PC-9 (cell line): ENCODE measurements around the gene ACOT6. TPM values are rescaled to one million over a fixed set of nuclear protein-coding genes. Genes with fewer than 3 reads are reported as not detected.

Source experiments
- BruUV-seq: library from RNA; stranded (reverse); fragments of 400-500 nt; replicated peaks from 2 replicates; lab custom pipeline; 2021; lab: Mats Ljungman, UMichigan
- CTCF ChIA-PET: fragments of 300-600 bp; sonication (Branson Sonifier 250); formaldehyde crosslinking; loops from one replicate; lab custom pipeline; 2022; ENCODE audit warnings: antibody characterized with exemption; lab: Charles Lee
- POLR2A ChIA-PET: fragments of 300-600 bp; sonication (Branson Sonifier 250); formaldehyde crosslinking; loops from one replicate; lab custom pipeline; 2022; ENCODE audit warnings: antibody characterized with exemption; ENCODE audit not compliant: unreplicated experiment; lab: Charles Lee
- DNase-seq, 2 experiments: peaks; one replicate each; pipeline versions ENCODE4 v3.0.0 to v3.0.0-alpha.2; 2015 to 2022; ENCODE audit warnings: mixed read lengths in 1 of 2
- H2AFZ ChIP-seq: fragments of 200-600 bp; sonication (generic); 2 replicates; pipeline ENCODE4 v1.8.1; 2017; ENCODE audit warnings: antibody characterized with exemption
- H3F3A ChIP-seq: fragments of 200-600 bp; sonication (generic); 2 replicates; pipeline ENCODE4 v1.8.1; 2017; ENCODE audit warnings: antibody characterized with exemption, mild to moderate bottlenecking, low read depth; ENCODE audit not compliant: insufficient read depth
- H3K27ac ChIP-seq: fragments of 200-600 bp; sonication (generic); 2 replicates; pipeline ENCODE4 v1.6.1; 2016; ENCODE audit warnings: mixed run types
- H3K27me3 ChIP-seq: fragments of 200-600 bp; sonication (generic); 2 replicates; pipeline ENCODE4 v1.6.1; 2016; ENCODE audit warnings: low read depth, mixed run types; ENCODE audit not compliant: insufficient read depth
- H3K36me3 ChIP-seq: fragments of 200-600 bp; sonication (generic); 2 replicates; pipeline ENCODE4 v1.6.1; 2016; ENCODE audit warnings: low read depth, mixed run types
- H3K4me1 ChIP-seq: fragments of 200-600 bp; sonication (generic); replicated peaks from 2 replicates; pipeline ENCODE4 v1.6.1; 2016; ENCODE audit warnings: mixed run types; ENCODE audit not compliant: insufficient read depth
- H3K4me2 ChIP-seq: fragments of 200-600 bp; sonication (generic); 2 replicates; pipeline ENCODE4 v1.6.1; 2017; ENCODE audit warnings: mixed run types
- H3K4me3 ChIP-seq: fragments of 200-600 bp; sonication (generic); 2 replicates; pipeline ENCODE4 v1.6.1; 2016; ENCODE audit warnings: mixed run types
- H3K79me2 ChIP-seq: fragments of 200-600 bp; sonication (generic); 2 replicates; pipeline ENCODE4 v1.6.1; 2017; ENCODE audit warnings: low read depth, mixed run types
- H3K9me2 ChIP-seq: fragments of 200-600 bp; sonication (generic); 2 replicates; pipeline ENCODE4 v1.8.1; 2017; ENCODE audit warnings: mild to moderate bottlenecking; ENCODE audit not compliant: insufficient read depth
- H3K9me3 ChIP-seq: fragments of 200-600 bp; sonication (generic); 2 replicates; pipeline ENCODE4 v1.8.1; 2016; ENCODE audit warnings: low read depth; ENCODE audit not compliant: insufficient read depth
- H4K20me1 ChIP-seq: fragments of 200-600 bp; sonication (generic); 2 replicates; pipeline ENCODE4 v1.8.1; 2017; ENCODE audit not compliant: insufficient read depth
- CTCF ChIP-seq: fragments of 200-600 bp; sonication (generic); conservative IDR thresholded peaks from 2 replicates; pipeline ENCODE4 v1.6.1; 2017; ENCODE audit warnings: mixed run types, antibody characterized with exemption, mild to moderate bottlenecking, moderate library complexity
- EZH2 ChIP-seq: fragments of 200-600 bp; sonication (generic); IDR thresholded peaks from 2 replicates; pipeline ENCODE4 v1.8.0; 2017; ENCODE audit warnings: antibody characterized with exemption, low read depth
- intact Hi-C: fragments of 100-400 bp; cut with micrococcal nuclease; formaldehyde crosslinking; loops from one replicate; pipeline ENCODE4 v1.10.0; 2022; ENCODE audit not compliant: unreplicated experiment
- total RNA-seq: library from RNA; stranded (reverse); gene quantifications from 2 replicates; pipeline ENCODE4 v1.2.3, GENCODE V29; 2021

The ACOT6 gene
- total RNA-seq, 1 experiment from 2014 or later, result not detected

GRCh38 chr14:73606271-73606670 lies 6.0 kb upstream of the ACOT6 start:
- no peaks in the 10 kb centered on the region for H3K36me3 ChIP-seq
- H3K9me3 ChIP-seq, result no peaks in the 10 kb centered on the region; the same call in 1 of the 2 replicates
- H3F3A ChIP-seq, result peaks cover 25% of the 10 kb centered on the region
- no peaks in the 10 kb centered on the region for H3K9me2 ChIP-seq
- no TSS peak for BruUV-seq
- intact Hi-C loops, result no loop called here
- H3K4me2 ChIP-seq, result no peak overlapping the region
- ChIA-PET CTCF (no interaction called here), POLR2A (no interaction called here)
- no peak overlapping the region for H2AFZ ChIP-seq
- H3K4me1 ChIP-seq, result peaks cover 33% of the 10 kb centered on the region
- no peaks in the 10 kb centered on the region for H3K79me2 ChIP-seq
- DNase-seq, result no peak
- H3K27me3 ChIP-seq, result no peaks in the 10 kb centered on the region
- no peaks in the 10 kb centered on the region for H4K20me1 ChIP-seq
- no peak for TF ChIP-seq CTCF
- no peak overlapping the region for H3K27ac ChIP-seq
- H3K4me3 ChIP-seq, result no peak overlapping the region

DNA sequence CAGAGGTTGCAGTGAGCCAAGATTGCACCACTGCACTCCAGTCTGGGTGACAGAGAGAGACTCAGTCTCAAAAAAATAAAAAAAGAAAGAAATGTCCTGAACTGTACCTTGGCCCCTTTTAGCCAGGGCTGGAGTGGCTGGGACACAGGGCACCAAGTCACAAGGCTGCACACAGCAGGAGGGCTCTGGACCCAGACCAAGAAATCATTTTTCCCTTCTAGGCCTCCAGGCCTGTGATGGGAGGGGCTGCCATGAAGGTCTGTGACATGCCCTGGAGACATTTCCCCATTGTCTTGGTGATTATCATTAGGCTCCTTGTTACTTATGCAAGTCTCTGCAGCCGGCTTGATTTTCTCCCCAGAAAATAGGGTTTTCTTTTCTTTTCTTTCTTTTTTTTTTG lies 5.1 kb upstream of the ACOT6 start:
- H3K27ac ChIP-seq, result no peak overlapping the region
- intact Hi-C loops, result no loop called here
- H3F3A ChIP-seq, result peaks cover 22% of the 10 kb centered on the region
- H3K9me2 ChIP-seq, result no peaks in the 10 kb centered on the region
- no peaks in the 10 kb centered on the region for H4K20me1 ChIP-seq
- no peak for DNase-seq
- H3K4me2 ChIP-seq, result no peak overlapping the region
- no TSS peak for BruUV-seq
- no peak overlapping the region for H3K4me3 ChIP-seq
- H2AFZ ChIP-seq, result no peak overlapping the region
- no peaks in the 10 kb centered on the region; the same call in 1 of the 2 replicates for H3K9me3 ChIP-seq
- TF ChIP-seq EZH2, result no peak
- no peak for TF ChIP-seq CTCF
- H3K27me3 ChIP-seq, result no peaks in the 10 kb centered on the region
- CTCF ChIA-PET, result interaction anchor here (0.6 kb wide), 1 partner anchor 25 kb away, joined by 3 read pairs; no protein-coding TSS in a partner anchor
- no peaks in the 10 kb centered on the region for H3K36me3 ChIP-seq
- H3K4me1 ChIP-seq, result peaks cover 34% of the 10 kb centered on the region
- H3K79me2 ChIP-seq, result no peaks in the 10 kb centered on the region
- POLR2A ChIA-PET, result interaction anchor here (0.6 kb wide), 1 partner anchor 343 kb away, joined by 4 read pairs; the partner anchor contains the start of genes COQ6 and FAM161B

DNA sequence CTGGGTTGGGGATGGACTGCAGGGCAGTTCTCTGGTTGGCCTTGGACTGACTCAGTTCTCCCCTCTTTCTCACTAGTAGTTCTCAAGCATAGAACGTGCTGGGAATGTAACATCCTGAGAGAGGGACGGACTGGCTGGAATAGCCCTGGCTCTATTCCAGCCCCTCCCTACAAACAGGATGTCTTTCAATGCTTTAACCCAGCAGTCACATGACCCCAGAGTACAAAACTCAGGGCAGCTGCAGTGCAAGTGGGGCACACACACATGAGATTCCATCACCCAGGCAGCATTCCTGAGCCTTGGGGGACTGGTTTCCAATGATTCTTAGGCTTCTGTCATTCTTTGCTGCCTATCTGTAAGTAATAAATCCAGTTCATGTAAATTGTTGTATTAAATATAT lies 1.6 kb upstream of the ACOT6 start:
- H3K4me3 ChIP-seq, result no peak overlapping the region
- no peaks in the 10 kb centered on the region for H3K36me3 ChIP-seq
- H4K20me1 ChIP-seq, result no peaks in the 10 kb centered on the region
- CTCF ChIA-PET, result no interaction called here
- DNase-seq, result peak; percentile 55 to 57
- intact Hi-C loops, result no loop called here
- POLR2A ChIA-PET, result interaction anchor here (0.6 to 0.7 kb wide), 2 partner anchors 84 to 120 kb away, joined by 3 to 7 read pairs; partner anchors contain the start of gene RIOX1
- no peaks in the 10 kb centered on the region for H3K27me3 ChIP-seq
- H3F3A ChIP-seq, result peaks cover 26% of the 10 kb centered on the region
- H3K4me1 ChIP-seq, result peaks cover 29% of the 10 kb centered on the region
- H3K9me2 ChIP-seq, result no peaks in the 10 kb centered on the region
- H3K9me3 ChIP-seq, result no peaks in the 10 kb centered on the region
- 0 out of 2 replicates have a peak overlapping the region, but pooled peaks have one; percentile 17 for H3K4me2 ChIP-seq
- H2AFZ ChIP-seq, result no peak overlapping the region
- H3K27ac ChIP-seq, result no peak overlapping the region
- H3K79me2 ChIP-seq, result no peaks in the 10 kb centered on the region
- TF ChIP-seq CTCF (no peak), EZH2 (no peak)
- BruUV-seq, result no TSS peak
